Measurements from ENCODE around the gene RASSF8. TPM values are rescaled to one million over a fixed set of nuclear protein-coding genes. Genes with fewer than 3 reads are reported as not detected.

RASSF8 gene
- total RNA-seq, 4 donors from 2014 or later: 56.8 to 81.0 (median 77.3) TPM

GRCh38 chr12:25942709-25943108 lies 15.8 kb upstream of the RASSF8 start:
- Histone ChIP-seq H3K27ac (replicated peaks in 1 of 4) (no peak overlapping the region), H3K27me3 (no peaks in the 10 kb centered on the region), H3K36me3 (peaks cover 0 to 5% (median 0%) of the 10 kb centered on the region in 4 donors), H3K4me1 (no peaks in the 10 kb centered on the region), H3K4me3 (no peak overlapping the region), H3K9me3 (no peaks in the 10 kb centered on the region)
- no peak for TF ChIP-seq POLR2AphosphoS5 (IDR thresholded peaks at IDR 0.05)
- TF ChIP-seq POLR2A (IDR thresholded peaks at IDR 0.05; ENCODE audit: low read depth): no peak
- TF ChIP-seq, protein P1, sequence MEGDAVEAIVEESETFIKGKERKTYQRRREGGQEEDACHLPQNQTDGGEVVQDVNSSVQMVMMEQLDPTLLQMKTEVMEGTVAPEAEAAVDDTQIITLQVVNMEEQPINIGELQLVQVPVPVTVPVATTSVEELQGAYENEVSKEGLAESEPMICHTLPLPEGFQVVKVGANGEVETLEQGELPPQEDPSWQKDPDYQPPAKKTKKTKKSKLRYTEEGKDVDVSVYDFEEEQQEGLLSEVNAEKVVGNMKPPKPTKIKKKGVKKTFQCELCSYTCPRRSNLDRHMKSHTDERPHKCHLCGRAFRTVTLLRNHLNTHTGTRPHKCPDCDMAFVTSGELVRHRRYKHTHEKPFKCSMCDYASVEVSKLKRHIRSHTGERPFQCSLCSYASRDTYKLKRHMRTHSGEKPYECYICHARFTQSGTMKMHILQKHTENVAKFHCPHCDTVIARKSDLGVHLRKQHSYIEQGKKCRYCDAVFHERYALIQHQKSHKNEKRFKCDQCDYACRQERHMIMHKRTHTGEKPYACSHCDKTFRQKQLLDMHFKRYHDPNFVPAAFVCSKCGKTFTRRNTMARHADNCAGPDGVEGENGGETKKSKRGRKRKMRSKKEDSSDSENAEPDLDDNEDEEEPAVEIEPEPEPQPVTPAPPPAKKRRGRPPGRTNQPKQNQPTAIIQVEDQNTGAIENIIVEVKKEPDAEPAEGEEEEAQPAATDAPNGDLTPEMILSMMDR (IDR thresholded peaks at IDR 0.05): no peak
- 84% methylated on average over 2 of the region's 2 CpGs for WGBS
- no peak for DNase-seq (ENCODE audit: extremely low spot score)
- intact Hi-C loops (cut with DNase I): no loop called here

GRCh38 chr12:25943940-25944339 lies 14.5 kb upstream of the RASSF8 start:
- TF ChIP-seq, protein P1 (IDR thresholded peaks at IDR 0.05): no peak
- TF ChIP-seq EP300 (IDR thresholded peaks at IDR 0.05) (no peak), POLR2A (IDR thresholded peaks at IDR 0.05; ENCODE audit: low read depth) (no peak), POLR2AphosphoS5 (IDR thresholded peaks at IDR 0.05) (no peak)
- DNase-seq (ENCODE audit: extremely low spot score): no peak
- Histone ChIP-seq H3K4me1 (no peaks in the 10 kb centered on the region), H3K36me3 (peaks cover 0 to 5% (median 0%) of the 10 kb centered on the region in 4 donors), H3K4me3 (no peak overlapping the region), H3K27ac (replicated peaks in 1 of 4) (no peak overlapping the region), H3K9me3 (no peaks in the 10 kb centered on the region), H3K27me3 (no peaks in the 10 kb centered on the region)
- intact Hi-C loops (cut with DNase I): no loop called here

GRCh38 chr12:25949343-25949742 lies 9.1 kb upstream of the RASSF8 start:
- DNase-seq (ENCODE audit: extremely low spot score): no peak
- Histone ChIP-seq H3K27ac (replicated peaks in 1 of 4) (no peak overlapping the region), H3K36me3 (peaks cover 0 to 14% (median 2%) of the 10 kb centered on the region in 4 donors), H3K4me1 (no peaks in the 10 kb centered on the region), H3K4me3 (no peak overlapping the region), H3K27me3 (no peaks in the 10 kb centered on the region), H3K9me3 (no peaks in the 10 kb centered on the region)
- intact Hi-C loops (cut with DNase I): no loop called here
- WGBS: 98% methylated on average over 4 of the region's 4 CpGs
- TF ChIP-seq POLR2AphosphoS5 (IDR thresholded peaks at IDR 0.05): no peak
- TF ChIP-seq, protein P1 (IDR thresholded peaks at IDR 0.05): no peak
- no peak for TF ChIP-seq EP300 (IDR thresholded peaks at IDR 0.05)

GRCh38 chr12:25950329-25951115 lies 8.0 kb upstream of the RASSF8 start:
- Histone ChIP-seq H3K9me3 (no peaks in the 10 kb centered on the region), H3K4me1 (no peaks in the 10 kb centered on the region), H3K4me3 (no peak overlapping the region), H3K27me3 (no peaks in the 10 kb centered on the region), H3K36me3 (peaks cover 0 to 20% (median 3%) of the 10 kb centered on the region in 4 donors), H3K27ac (replicated peaks in 1 of 4) (no peak overlapping the region)
- WGBS: 97% methylated on average over 3 of the region's 6 CpGs
- TF ChIP-seq, protein P1 (IDR thresholded peaks at IDR 0.05): no peak
- no peak for DNase-seq (ENCODE audit: extremely low spot score)
- intact Hi-C loops (cut with DNase I): loop anchor here (10.0 kb wide), 1 partner anchor 366 kb away; no protein-coding TSS in a partner anchor

Data from esophagus muscularis mucosa (tissue), 4 donors.